GM21381 (cell line): ENCODE measurements around the gene FAM216B.
A peak's percentile ranks its signal among the peaks of the same experiment; 100 is the strongest.
"Not testable (repeated sequence)": the region's sequence is repeated elsewhere in the genome, so short reads cannot be mapped to it uniquely, and the experiment has no call there.

Experiments
- ATAC-seq: cut with Tn5 transposase; IDR thresholded peaks from one replicate; pipeline ENCODE4 v1.9.1; 2021; ENCODE audit warnings: mild to moderate bottlenecking, moderate library complexity; ENCODE audit not compliant: unreplicated experiment

FAM216B gene

GRCh38 chr13:42777467-42777866, 3.9 kb upstream of the FAM216B start:
- no peak for ATAC-seq

DNA sequence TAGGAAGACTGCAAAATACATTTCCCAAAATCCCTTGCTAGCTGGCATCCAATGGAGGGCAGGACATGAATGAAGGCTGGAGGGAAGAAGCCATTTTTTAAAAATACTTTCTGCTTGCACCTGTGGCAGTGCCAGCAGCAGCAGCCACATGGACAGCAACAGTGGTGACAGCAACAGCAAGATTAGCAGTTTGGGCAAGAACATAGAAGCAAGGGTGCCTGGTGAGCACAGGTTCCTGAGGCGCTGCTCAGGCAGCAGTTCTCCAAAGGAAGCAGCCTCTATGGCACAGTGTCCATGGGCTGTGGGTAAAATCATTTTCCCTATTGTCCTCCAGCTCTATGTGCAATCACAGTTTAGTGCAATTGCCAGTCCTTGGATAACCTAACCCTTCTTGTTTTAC, 1.3 kb upstream of the FAM216B start:
- ATAC-seq: no peak

- ATAC-seq: no peak
Observed at GRCh38 chr13:42786715-42787114, 5.3 kb downstream of the FAM216B start.

- ATAC-seq: no peak
Observed at GRCh38 chr13:42788601-42789000, 7.2 kb downstream of the FAM216B start.

DNA sequence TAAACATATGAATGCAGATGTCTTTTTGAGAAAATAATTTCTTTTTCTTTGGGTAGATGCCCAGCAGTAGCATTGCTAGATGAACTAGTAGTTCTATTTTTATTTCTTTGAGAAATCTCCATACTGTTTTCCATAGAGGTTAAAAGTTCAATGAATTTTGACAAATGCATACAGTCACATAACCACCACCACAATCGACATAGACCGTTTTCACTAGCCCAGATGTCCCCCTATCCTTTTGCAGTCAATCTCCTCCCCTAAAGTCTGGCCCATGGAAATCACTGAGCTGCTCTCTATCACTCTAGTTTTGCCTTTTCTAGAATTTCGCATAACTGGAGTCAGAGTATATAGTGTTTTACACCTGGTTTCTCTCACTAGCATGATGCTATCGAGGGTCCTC, 10.8 kb downstream of the FAM216B start:
- ATAC-seq: no peak

- ATAC-seq: no peak
Observed at GRCh38 chr13:42794577-42795275, 13.3 kb downstream of the FAM216B start.

DNA sequence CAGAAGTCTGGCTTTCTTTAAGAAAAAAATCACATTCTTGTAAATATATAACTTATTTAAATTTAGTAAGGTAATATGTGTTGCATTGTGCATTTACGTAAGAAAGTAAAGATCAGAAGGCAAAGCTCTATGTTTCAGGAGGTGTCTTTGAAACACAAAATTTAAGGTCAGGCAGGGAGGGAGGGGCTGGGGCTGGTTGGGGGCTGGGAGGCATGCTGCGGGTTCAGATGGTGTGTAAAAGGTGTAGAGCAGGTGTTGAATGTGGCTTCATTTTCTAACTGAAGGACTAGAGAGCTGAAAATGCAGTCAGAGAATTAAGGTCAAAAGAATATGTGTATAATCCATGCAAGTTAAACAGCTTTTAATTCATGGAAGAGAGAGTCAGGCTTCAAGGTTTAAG, 14.3 kb downstream of the FAM216B start:
- no peak for ATAC-seq

- no peak for ATAC-seq
Observed at GRCh38 chr13:42796747-42797356, 15.5 kb downstream of the FAM216B start.

DNA sequence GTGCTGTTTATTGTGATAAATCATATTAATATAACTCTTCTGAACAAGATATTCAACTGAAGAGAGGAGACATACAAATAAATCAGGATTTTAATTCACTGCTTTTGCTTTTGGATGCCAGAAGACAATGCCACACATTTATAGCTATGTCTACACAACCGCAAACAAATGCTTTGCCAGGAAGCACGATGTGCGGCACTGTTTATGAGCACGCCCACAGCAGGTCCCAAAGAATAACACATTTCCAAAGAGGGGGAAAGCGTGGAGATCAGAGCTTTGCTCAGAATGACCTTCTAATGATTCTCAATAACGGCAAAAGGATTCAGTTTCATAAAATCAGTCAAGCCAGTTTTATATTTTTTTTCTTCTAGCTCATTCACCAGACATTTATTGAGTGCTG, 16.7 kb downstream of the FAM216B start:
- ATAC-seq: no peak

DNA sequence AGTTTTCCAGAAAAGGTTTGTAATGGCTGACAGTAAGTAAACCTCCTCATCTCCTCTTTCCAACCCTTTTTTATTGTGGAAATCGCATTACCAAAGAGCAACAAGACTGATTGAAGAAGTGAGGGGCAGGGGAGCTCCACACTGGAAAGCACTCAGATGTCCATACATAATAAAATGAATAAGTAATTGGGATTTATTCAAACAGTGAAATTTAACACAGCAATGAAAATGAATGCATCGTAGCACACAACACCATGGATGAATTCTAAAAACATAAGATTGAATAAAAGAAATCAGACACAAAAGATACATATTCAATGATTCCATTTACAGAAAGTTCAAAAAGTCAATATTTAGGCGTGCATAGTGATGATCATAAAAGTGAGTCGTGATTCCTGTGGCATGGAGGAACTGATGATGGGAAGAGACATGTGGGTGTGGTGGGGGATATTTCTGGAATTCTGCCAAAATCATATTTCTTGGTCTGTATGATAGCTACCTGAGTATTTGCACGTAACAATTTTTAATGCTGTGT, 18.8 kb downstream of the FAM216B start:
- no peak for ATAC-seq

DNA sequence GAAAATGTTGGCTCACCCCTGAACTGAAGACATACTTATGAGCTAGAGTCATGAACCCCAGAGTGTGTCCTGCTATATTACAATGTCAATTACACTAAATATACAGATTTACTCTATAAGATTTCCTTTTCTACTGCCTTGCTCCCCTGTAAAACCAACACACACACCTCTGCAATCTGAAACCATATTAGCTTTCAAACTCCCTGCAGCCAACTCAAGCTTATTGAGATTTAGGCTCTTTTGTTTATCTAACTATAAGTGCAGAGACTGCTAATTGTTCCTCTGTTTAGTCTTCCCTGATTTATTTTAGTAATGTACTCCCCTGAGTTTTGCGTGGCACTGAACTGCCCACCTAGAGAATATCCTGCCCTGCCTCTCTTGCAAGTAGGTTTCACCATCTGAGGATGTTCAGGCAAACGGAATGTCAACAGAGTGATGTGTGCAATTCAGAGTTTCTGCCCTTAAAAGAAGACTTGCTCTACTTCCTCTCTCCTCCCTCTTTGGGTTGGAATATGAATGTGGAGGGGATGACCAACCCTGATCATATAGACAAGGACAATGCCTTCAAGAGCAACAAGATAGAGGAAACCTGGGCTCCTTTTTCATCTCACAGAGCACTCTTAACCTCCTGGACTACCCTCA, 22.3 kb downstream of the FAM216B start:
- peak; percentile 13 for ATAC-seq

- peak; percentile 79 for ATAC-seq
Observed at GRCh38 chr13:42804244-42804874, 23.0 kb downstream of the FAM216B start.

GRCh38 chr13:42807241-42807640, 25.9 kb downstream of the FAM216B start:
- ATAC-seq: no peak

- ATAC-seq: no peak
Observed at GRCh38 chr13:42807866-42808265, 26.5 kb downstream of the FAM216B start.

DNA sequence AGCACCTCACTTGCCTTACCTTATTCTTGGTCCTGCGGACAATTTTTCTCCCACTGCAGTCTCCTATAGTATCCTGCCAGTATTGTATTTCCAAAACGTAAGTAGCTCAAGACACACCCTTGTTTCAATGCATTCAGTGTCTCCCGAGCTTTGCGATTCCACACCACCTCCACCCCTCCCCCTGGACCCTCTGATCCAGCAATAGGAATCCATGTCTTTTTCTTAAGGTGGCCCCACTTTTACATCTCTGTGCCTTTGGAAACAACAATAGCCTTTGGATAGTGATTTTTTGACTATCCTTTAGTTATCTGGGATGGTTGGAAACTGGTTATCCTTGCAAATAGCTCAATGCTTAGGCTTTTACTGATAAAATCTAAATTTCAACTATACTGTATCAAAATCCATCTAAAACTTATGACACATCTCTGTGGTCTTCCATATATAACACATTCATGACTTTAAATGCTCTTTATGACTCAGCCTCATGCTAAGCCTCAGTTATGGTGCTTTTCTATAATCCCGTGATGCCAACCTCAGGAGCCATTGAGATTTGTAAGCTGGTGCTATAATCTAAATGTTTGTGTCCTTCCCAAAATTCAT, 27.1 kb downstream of the FAM216B start:
- no peak for ATAC-seq

GRCh38 chr13:42812316-42812715, 30.9 kb downstream of the FAM216B start:
- no peak for ATAC-seq

DNA sequence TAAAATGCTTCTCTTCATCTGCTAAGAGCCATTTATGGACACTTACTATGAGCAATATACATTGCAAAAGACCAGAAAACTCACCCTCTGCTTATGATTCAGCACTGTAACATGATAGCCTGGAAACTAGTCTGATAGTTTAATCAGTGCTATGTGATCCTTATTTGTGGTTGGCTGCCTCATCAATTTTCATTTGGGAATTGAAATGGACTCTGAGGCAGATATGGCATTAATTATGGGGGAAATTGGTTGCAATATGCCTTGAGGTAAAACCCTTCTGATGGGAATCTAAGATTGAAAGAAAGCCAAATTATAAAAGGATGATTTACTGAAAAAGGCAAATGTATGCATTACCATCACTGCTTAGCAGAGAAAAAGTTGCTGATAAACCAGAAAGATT, 33.5 kb downstream of the FAM216B start:
- no peak for ATAC-seq

- ATAC-seq: no peak
Observed at GRCh38 chr13:42815681-42816080, 34.3 kb downstream of the FAM216B start.

GRCh38 chr13:42816538-42816937, 35.2 kb downstream of the FAM216B start:
- no peak for ATAC-seq

DNA sequence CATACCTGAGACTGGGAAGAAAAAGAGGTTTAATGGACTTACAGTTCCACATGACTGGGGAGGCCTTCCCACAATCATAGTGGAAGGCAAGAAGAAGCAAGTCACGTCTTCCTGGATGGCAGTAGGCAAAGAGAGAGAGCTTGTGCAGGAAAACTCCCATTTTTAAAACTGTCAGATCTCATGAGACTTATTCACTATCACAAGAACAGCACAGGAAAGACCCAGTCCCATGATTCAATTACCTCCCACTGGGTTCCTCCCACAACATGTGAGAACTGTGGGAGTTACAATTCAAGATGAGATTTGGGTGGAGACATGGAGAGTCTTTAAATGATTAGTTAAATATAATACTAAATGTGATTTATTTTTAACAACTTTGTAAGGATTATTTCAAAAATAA, 38.3 kb downstream of the FAM216B start:
- ATAC-seq: not testable (repeated sequence)

GRCh38 chr13:42820451-42820850, 39.1 kb downstream of the FAM216B start:
- ATAC-seq: no peak
